Calu3 (cell line): ENCODE results near the gene EHF. TPM values are rescaled to one million over a fixed set of nuclear protein-coding genes. Genes with fewer than 3 reads are reported as not detected.

Experiments
- BruUV-seq: library from RNA; stranded (reverse); fragments of 400-500 nt; replicated peaks from 2 replicates; lab custom pipeline; 2021; lab: Mats Ljungman, UMichigan
- CTCF ChIA-PET: fragments of 300-600 bp; sonication (Branson Sonifier 250); formaldehyde crosslinking; loops from one replicate; lab custom pipeline; 2022; ENCODE audit warnings: antibody characterized with exemption; lab: Charles Lee
- DNase-seq: peaks from one replicate; pipeline ENCODE4 v3.0.0; 2022
- H3K27ac Mint-ChIP-seq: one replicate; pipeline ENCODE4 v1.8.0; 2022; ENCODE audit warnings: mixed read lengths; ENCODE audit not compliant: unreplicated experiment
- H3K27me3 Mint-ChIP-seq: one replicate; pipeline ENCODE4 v1.8.0; 2022; ENCODE audit warnings: mixed read lengths; ENCODE audit not compliant: unreplicated experiment
- H3K36me3 Mint-ChIP-seq: one replicate; pipeline ENCODE4 v1.8.0; 2022; ENCODE audit warnings: mild to moderate bottlenecking, moderate library complexity, mixed read lengths; ENCODE audit not compliant: insufficient read depth, unreplicated experiment
- H3K4me1 Mint-ChIP-seq: one replicate; pipeline ENCODE4 v1.8.0; 2022; ENCODE audit warnings: mild to moderate bottlenecking, low read depth, mixed read lengths; ENCODE audit not compliant: unreplicated experiment
- H3K4me3 Mint-ChIP-seq: one replicate; pipeline ENCODE4 v1.8.0; 2022; ENCODE audit warnings: mild to moderate bottlenecking, low read depth, moderate library complexity, mixed read lengths; ENCODE audit not compliant: unreplicated experiment
- H3K9me3 Mint-ChIP-seq: one replicate; pipeline ENCODE4 v1.8.0; 2022; ENCODE audit warnings: low read depth, mixed read lengths; ENCODE audit not compliant: unreplicated experiment
- CTCF ChIP-seq: fragments of 200-600 bp; IDR thresholded peaks from one replicate; pipeline ENCODE4 v1.8.0; 2022; ENCODE audit warnings: antibody characterized with exemption; ENCODE audit not compliant: unreplicated experiment
- intact Hi-C: fragments of 100-400 bp; cut with micrococcal nuclease; formaldehyde crosslinking; loops from one replicate; pipeline ENCODE4 v1.10.0; 2022; ENCODE audit not compliant: unreplicated experiment
- total RNA-seq: library from RNA; stranded (reverse); gene quantifications from 2 replicates; pipeline ENCODE4 v1.2.3, GENCODE V29; 2022

Gene EHF
- total RNA-seq, 1 experiment from 2014 or later = 286 TPM

- H3K9me3 Mint-ChIP-seq = no peaks in the 10 kb centered on the region
- H3K4me1 Mint-ChIP-seq = peaks cover 90% of the 10 kb centered on the region
- H3K36me3 Mint-ChIP-seq = peaks cover 86% of the 10 kb centered on the region
- H3K4me3 Mint-ChIP-seq = peak overlapping the region; percentile 41
- H3K27me3 Mint-ChIP-seq = no peaks in the 10 kb centered on the region
- CTCF ChIA-PET = interaction anchor here (0.6 to 5.5 kb wide), 3 partner anchors 12 to 52 kb away, joined by 3 to 50 read pairs (median 4); no protein-coding TSS in a partner anchor
- TF ChIP-seq CTCF = no peak
- intact Hi-C loops = no loop called here
- DNase-seq = no peak
- H3K27ac Mint-ChIP-seq = peak overlapping the region; percentile 63
- no TSS peak for BruUV-seq
Measured at GRCh38 chr11:34637303-34637702, 16.4 kb downstream of the EHF start.

- CTCF ChIA-PET = interaction anchor here (0.9 to 5.5 kb wide), 4 partner anchors 15 to 277 kb away, joined by 3 to 50 read pairs (median 4); partner anchors contain the start of gene EHF
- intact Hi-C loops = no loop called here
- Mint-ChIP-seq H3K9me3 (no peaks in the 10 kb centered on the region), H3K36me3 (peaks cover 87% of the 10 kb centered on the region), H3K27me3 (no peaks in the 10 kb centered on the region), H3K27ac (peak overlapping the region; percentile 62), H3K4me3 (peak overlapping the region; percentile 68), H3K4me1 (peaks cover 90% of the 10 kb centered on the region)
- no peak for DNase-seq
- TF ChIP-seq CTCF = no peak
- no TSS peak for BruUV-seq
Measured at GRCh38 chr11:34638897-34639296, 18.0 kb downstream of the EHF start.

- intact Hi-C loops = no loop called here
- no peaks in the 10 kb centered on the region for H3K27me3 Mint-ChIP-seq
- TF ChIP-seq CTCF = no peak
- H3K27ac Mint-ChIP-seq = peak overlapping the region; percentile 62
- CTCF ChIA-PET = interaction anchor here (1.0 to 5.5 kb wide), 6 partner anchors 8 to 276 kb away, joined by 3 to 50 read pairs (median 5); partner anchors contain the start of gene EHF
- no peaks in the 10 kb centered on the region for H3K9me3 Mint-ChIP-seq
- no peak for DNase-seq
- BruUV-seq = no TSS peak
- H3K36me3 Mint-ChIP-seq = peaks cover 87% of the 10 kb centered on the region
- H3K4me3 Mint-ChIP-seq = peak overlapping the region; percentile 68
- peaks cover 90% of the 10 kb centered on the region for H3K4me1 Mint-ChIP-seq
Measured at GRCh38 chr11:34639545-34639944, 18.7 kb downstream of the EHF start.

- intact Hi-C loops = loop anchor here (5.0 kb wide), 2 partner anchors 38 to 128 kb away; partner anchors contain the start of gene ELF5
- Mint-ChIP-seq H3K36me3 (peaks cover 91% of the 10 kb centered on the region), H3K9me3 (no peaks in the 10 kb centered on the region), H3K27me3 (no peaks in the 10 kb centered on the region), H3K4me3 (peak overlapping the region; percentile 68), H3K27ac (peak overlapping the region; percentile 62), H3K4me1 (peaks cover 92% of the 10 kb centered on the region)
- TF ChIP-seq CTCF = no peak
- no TSS peak for BruUV-seq
- CTCF ChIA-PET = interaction anchor here (1.0 to 5.5 kb wide), 6 partner anchors 9 to 151 kb away, joined by 4 to 50 read pairs (median 6); partner anchors contain the start of gene EHF
- DNase-seq = peak; percentile 88
Measured at GRCh38 chr11:34640050-34640923, 19.4 kb downstream of the EHF start.
